ENCODE measurements around the gene CLDN9.
A peak's percentile ranks its signal among the peaks of the same experiment; 100 is the strongest.

The CLDN9 gene

DNA sequence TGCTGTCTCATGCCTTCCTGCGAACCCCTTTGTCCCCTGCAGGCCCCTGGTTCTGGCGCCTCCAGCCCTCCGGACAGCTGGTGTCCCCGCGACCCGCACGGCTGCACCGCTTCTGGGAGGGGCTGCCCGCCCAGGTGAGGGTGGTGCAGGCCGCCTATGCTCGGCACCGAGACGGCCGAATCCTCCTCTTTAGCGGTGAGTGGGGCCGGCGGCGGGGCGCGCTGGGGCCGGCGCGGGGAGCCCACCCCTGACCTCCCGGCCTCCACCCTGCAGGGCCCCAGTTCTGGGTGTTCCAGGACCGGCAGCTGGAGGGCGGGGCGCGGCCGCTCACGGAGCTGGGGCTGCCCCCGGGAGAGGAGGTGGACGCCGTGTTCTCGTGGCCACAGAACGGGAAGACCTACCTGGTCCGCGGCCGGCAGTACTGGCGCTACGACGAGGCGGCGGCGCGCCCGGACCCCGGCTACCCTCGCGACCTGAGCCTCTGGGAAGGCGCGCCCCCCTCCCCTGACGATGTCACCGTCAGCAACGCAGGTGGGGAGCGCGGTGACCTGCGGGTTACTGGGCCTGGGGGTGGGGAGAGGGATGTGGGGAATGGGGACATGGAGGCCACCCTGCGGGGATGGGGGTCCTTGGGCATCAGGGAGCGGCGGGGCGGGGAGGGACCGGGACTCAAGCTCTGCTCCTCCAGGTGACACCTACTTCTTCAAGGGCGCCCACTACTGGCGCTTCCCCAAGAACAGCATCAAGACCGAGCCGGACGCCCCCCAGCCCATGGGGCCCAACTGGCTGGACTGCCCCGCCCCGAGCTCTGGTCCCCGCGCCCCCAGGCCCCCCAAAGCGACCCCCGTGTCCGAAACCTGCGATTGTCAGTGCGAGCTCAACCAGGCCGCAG lies 45.7 kb downstream of the CLDN9 start:
- no peak for DNase-seq

DNA sequence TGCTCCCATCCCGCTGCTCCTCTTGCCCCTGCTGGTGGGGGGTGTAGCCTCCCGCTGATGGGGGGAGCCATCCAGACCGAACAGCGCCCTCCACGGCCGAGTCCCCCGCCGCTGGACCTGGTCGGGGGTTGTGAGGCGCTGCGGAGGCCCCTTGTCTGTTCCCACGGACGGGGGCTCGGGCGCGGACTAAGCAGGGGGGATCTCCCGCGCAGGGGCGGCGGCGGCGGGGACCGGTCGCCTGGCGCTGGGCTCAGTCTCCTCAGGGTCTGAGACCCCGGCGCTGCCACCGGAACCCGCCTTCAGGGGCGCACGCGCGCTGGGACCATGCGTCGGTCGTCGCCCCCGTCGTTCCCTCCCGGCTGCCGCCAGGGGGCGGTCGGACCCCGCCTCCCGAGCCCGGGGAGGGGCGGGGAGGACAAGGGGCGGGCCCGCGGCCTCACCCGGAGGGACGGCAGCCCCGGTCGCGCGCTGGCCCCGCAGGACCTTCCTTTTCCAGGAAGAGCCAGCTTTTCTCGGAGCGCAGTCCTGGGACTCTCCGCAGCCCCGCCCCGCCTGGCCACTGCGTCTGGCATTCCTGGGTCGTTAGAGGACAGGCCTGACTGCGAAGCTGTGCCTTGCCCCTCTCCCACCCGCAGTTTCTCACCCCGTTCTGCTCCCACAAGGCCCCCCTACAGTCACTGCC lies 46.5 kb downstream of the CLDN9 start:
- DNase-seq = peak; percentile 86

DNA sequence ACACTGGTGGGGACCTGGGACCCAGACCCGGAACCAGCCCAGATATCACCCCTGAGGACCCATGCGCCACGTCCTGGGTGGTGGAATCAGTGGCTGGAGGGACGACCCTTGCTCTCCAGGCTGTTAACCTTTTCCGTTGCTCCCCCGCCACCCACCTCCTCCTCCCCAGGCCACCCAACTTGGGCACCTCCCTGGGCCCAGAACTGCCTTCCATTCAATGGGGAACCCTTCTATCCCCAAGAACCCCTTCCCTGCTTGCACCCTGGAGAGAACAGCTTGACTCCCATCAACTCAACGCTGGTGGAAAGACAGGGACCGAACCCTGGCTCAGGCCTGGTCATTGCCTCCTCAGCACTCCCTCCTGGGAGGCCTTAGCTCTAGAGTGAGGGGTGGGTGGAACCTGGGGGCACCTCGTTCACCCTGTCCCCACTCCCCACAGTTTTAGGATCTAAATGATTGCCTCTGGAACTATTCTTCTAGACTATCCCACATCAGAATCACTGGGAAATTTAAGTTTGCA lies 47.1 kb downstream of the CLDN9 start:
- no peak for DNase-seq

DNA sequence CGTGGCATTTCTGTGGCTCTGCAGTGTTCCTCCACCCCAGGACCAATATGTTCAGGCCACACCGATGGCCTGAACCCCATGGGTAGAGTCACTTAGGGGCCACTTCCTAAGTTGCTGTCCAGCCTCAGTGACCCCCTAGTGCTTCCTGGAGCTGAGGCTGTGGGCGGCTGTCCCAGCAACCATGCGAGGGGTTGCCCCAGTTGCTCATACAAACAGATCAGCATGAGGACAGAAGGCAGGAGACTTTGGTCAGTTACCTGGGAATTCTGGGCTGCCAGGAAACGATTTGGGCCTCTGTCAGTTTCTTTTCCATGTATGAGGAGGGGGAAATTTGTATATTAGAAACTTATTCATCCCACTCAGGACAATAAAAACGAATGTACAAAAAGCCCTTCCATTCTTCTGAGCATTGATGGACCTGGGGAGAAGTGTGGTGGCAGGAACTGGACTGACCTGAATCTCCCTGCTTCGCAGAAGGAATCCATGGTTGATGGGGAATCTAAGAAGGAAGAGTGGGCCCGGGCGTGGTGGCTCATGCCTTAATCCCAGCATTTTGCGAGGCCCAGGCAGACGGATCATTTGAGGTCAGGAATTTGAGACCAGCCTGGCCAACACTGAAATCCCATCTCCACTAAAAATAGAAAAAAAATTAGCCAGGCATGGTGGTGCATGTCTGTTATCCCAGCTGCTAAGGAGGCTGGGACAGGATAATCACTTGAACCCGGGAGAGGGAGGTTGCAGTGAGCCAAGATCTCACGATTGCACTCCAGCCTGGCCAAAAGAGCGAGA lies 47.8 kb downstream of the CLDN9 start:
- DNase-seq = no peak

DNA sequence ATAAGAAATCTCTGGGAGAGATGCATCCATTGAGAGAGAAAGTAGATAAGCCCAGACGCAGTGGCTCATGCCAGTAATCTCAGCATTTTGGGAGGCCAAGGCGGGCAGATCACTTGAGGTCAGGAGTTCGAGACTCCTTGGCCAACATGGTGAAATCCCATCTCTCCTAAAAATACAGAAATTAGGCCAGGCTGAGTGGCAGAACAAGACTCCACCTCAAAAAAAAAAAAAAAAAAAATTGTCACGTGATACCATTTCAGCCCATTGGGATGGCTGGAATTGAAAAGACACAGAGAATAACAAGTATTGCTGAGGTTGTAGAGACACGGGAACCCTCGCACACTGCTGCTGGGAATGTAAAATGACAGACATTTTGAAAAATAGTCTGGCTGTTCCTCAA lies 49.8 kb downstream of the CLDN9 start:
- no peak for DNase-seq

DNA sequence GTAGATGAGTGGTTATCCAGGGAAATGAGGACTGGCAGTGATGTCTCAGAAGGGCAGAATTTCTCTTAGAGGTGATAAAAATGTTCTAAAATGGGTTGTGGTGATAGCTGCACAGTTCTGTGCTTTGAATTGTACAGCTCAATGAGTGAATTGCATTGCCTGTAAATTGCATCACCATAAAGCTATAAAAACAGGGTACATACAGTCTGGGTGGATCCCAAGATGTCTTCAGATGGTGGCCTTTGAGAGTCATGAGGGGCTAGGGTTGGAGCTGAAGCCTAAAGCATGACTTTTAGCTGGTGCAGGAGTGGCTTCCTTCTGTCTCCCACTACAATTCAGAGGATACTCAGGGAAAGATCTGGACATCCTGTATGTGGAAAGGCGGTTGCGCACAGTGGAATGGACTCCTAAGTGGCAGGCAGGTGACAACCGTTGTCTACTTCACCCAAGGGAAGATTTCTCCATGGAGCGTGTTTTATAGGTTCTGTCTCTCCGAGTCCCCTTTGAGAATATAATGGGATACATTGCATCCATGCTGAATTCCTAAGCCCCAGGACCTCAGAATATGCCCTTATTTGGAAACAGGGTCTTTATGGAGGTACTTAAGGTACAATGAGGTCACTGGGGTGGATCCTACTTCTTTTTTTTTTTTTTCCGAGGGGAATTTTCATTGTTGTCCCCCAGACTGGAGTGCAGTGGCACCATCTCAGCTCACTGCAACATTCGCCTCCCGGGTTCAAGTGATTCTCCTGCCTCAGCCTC lies 51.1 kb downstream of the CLDN9 start:
- no peak for DNase-seq

Measured in inflammatory macrophage treated with lipopolysaccharide for 4 hours (primary cell).